Measurements from ENCODE around the gene KCNJ10. TPM values are rescaled to one million over a fixed set of nuclear protein-coding genes. Genes with fewer than 3 reads are reported as not detected.
"Not testable (repeated sequence)": the region's sequence is repeated elsewhere in the genome, so short reads cannot be mapped to it uniquely, and the experiment has no call there.

The KCNJ10 gene
- total RNA-seq, 1 donor from 2014 or later: not detected

- no peak for DNase-seq
- H3K27ac Mint-ChIP-seq (ENCODE audit: unreplicated experiment): no peak overlapping the region
- TF ChIP-seq CTCF (IDR thresholded peaks at IDR 0.05; ENCODE audit: partially characterized antibody, unreplicated experiment): no peak
- H3K27me3 Mint-ChIP-seq (ENCODE audit: unreplicated experiment): peaks cover 11% of the 10 kb centered on the region
- no peak overlapping the region for H3K4me3 Mint-ChIP-seq (ENCODE audit: unreplicated experiment)
- no peaks in the 10 kb centered on the region for H3K36me3 Mint-ChIP-seq (ENCODE audit: unreplicated experiment)
- H3K9me3 Mint-ChIP-seq (ENCODE audit: unreplicated experiment): peaks cover 1% of the 10 kb centered on the region
- H3K4me1 Mint-ChIP-seq (ENCODE audit: low read depth, unreplicated experiment): peaks cover 12% of the 10 kb centered on the region
Measured at GRCh38 chr1:160112357-160112756, 42.4 kb upstream of the KCNJ10 start.

- not testable (repeated sequence) for H3K27ac Mint-ChIP-seq (ENCODE audit: unreplicated experiment); H3K36me3 Mint-ChIP-seq (ENCODE audit: unreplicated experiment); H3K9me3 Mint-ChIP-seq (ENCODE audit: unreplicated experiment); H3K4me3 Mint-ChIP-seq (ENCODE audit: unreplicated experiment); DNase-seq
- Mint-ChIP-seq H3K4me1 (ENCODE audit: low read depth, unreplicated experiment) (peaks cover 12% of the 10 kb centered on the region), H3K27me3 (ENCODE audit: unreplicated experiment) (peaks cover 15% of the 10 kb centered on the region)
Measured at GRCh38 chr1:160111462-160111861, 41.5 kb upstream of the KCNJ10 start.

GRCh38 chr1:160109686-160110085 lies 39.7 kb upstream of the KCNJ10 start:
- Mint-ChIP-seq H3K27ac (ENCODE audit: unreplicated experiment) (no peak overlapping the region), H3K4me3 (ENCODE audit: unreplicated experiment) (no peak overlapping the region), H3K9me3 (ENCODE audit: unreplicated experiment) (peaks cover 2% of the 10 kb centered on the region), H3K27me3 (ENCODE audit: unreplicated experiment) (peaks cover 15% of the 10 kb centered on the region), H3K36me3 (ENCODE audit: unreplicated experiment) (no peaks in the 10 kb centered on the region), H3K4me1 (ENCODE audit: low read depth, unreplicated experiment) (peaks cover 12% of the 10 kb centered on the region)
- TF ChIP-seq CTCF (IDR thresholded peaks at IDR 0.05; ENCODE audit: partially characterized antibody, unreplicated experiment): no peak
- no peak for DNase-seq

GRCh38 chr1:160108888-160109662 lies 39.1 kb upstream of the KCNJ10 start:
- Mint-ChIP-seq H3K27me3 (ENCODE audit: unreplicated experiment) (peaks cover 16% of the 10 kb centered on the region), H3K27ac (ENCODE audit: unreplicated experiment) (no peak overlapping the region), H3K36me3 (ENCODE audit: unreplicated experiment) (no peaks in the 10 kb centered on the region), H3K4me1 (ENCODE audit: low read depth, unreplicated experiment) (peaks cover 13% of the 10 kb centered on the region), H3K4me3 (ENCODE audit: unreplicated experiment) (no peak overlapping the region), H3K9me3 (ENCODE audit: unreplicated experiment) (peaks cover 2% of the 10 kb centered on the region)
- no peak for DNase-seq
- TF ChIP-seq CTCF (IDR thresholded peaks at IDR 0.05; ENCODE audit: partially characterized antibody, unreplicated experiment): peak; percentile 45

GRCh38 chr1:160107512-160107911 lies 37.6 kb upstream of the KCNJ10 start:
- H3K4me3 Mint-ChIP-seq (ENCODE audit: unreplicated experiment): no peak overlapping the region
- H3K27me3 Mint-ChIP-seq (ENCODE audit: unreplicated experiment): peaks cover 20% of the 10 kb centered on the region
- no peak for DNase-seq
- H3K9me3 Mint-ChIP-seq (ENCODE audit: unreplicated experiment): peaks cover 2% of the 10 kb centered on the region
- no peak for TF ChIP-seq CTCF (IDR thresholded peaks at IDR 0.05; ENCODE audit: partially characterized antibody, unreplicated experiment)
- H3K27ac Mint-ChIP-seq (ENCODE audit: unreplicated experiment): no peak overlapping the region
- peaks cover 13% of the 10 kb centered on the region for H3K4me1 Mint-ChIP-seq (ENCODE audit: low read depth, unreplicated experiment)
- H3K36me3 Mint-ChIP-seq (ENCODE audit: unreplicated experiment): no peaks in the 10 kb centered on the region
